Dedifferentiated amniotic fluid mesenchymal stem cell (primary cell): ENCODE data around the gene ISCU.
"Not testable (repeated sequence)": the region's sequence is repeated elsewhere in the genome, so short reads cannot be mapped to it uniquely, and the experiment has no call there.

Experiments used
- DNase-seq: peaks from one replicate; pipeline ENCODE4 v3.0.0-alpha.2; 2016; ENCODE audit errors: extremely low spot score

ISCU gene

GRCh38 chr12:108570743-108571608 lies 8.6 kb downstream of the ISCU start:
- peak; percentile 40 for DNase-seq

- no peak for DNase-seq
These were observed 9.3 kb downstream of the ISCU start for GRCh38 chr12:108571609-108572165.

GRCh38 chr12:108572166-108572790 lies 9.9 kb downstream of the ISCU start:
- DNase-seq = no peak

GRCh38 chr12:108573317-108573716 lies 10.9 kb downstream of the ISCU start:
- DNase-seq = no peak

- not testable (repeated sequence) for DNase-seq
These were observed 11.9 kb downstream of the ISCU start for GRCh38 chr12:108574276-108574675.

GRCh38 chr12:108575199-108575912 lies 13.0 kb downstream of the ISCU start:
- DNase-seq = no peak

GRCh38 chr12:108576660-108577234 lies 14.4 kb downstream of the ISCU start:
- no peak for DNase-seq

GRCh38 chr12:108577458-108577857 lies 15.1 kb downstream of the ISCU start:
- no peak for DNase-seq

GRCh38 chr12:108578264-108578663 lies 15.9 kb downstream of the ISCU start:
- no peak for DNase-seq

GRCh38 chr12:108578813-108579212 lies 16.4 kb downstream of the ISCU start:
- DNase-seq = no peak

GRCh38 chr12:108580531-108580930 lies 18.1 kb downstream of the ISCU start:
- no peak for DNase-seq

- DNase-seq = no peak
These were observed 19.2 kb downstream of the ISCU start for GRCh38 chr12:108581311-108582227.

- no peak for DNase-seq
These were observed 20.1 kb downstream of the ISCU start for GRCh38 chr12:108582509-108582908.

GRCh38 chr12:108582978-108583770 lies 20.8 kb downstream of the ISCU start:
- no peak for DNase-seq

GRCh38 chr12:108583991-108584390 lies 21.6 kb downstream of the ISCU start:
- DNase-seq = no peak

- DNase-seq = no peak
These were observed 22.2 kb downstream of the ISCU start for GRCh38 chr12:108584456-108585065.

GRCh38 chr12:108585864-108586263 lies 23.5 kb downstream of the ISCU start:
- DNase-seq = no peak

- no peak for DNase-seq
These were observed 23.9 kb downstream of the ISCU start for GRCh38 chr12:108586306-108586705.

GRCh38 chr12:108587826-108588225 lies 25.4 kb downstream of the ISCU start:
- DNase-seq = no peak
